PC-3 (cell line): ENCODE data around the gene GPC5.
"Not testable (repeated sequence)": the region's sequence is repeated elsewhere in the genome, so short reads cannot be mapped to it uniquely, and the experiment has no call there.

ENCODE experiments used
- CTCF ChIP-seq: fragments of 300-600 bp; sonication (generic); conservative IDR thresholded peaks from 2 replicates; pipeline ENCODE4 v1.5.1; 2017; ENCODE audit warnings: antibody characterized with exemption, low read depth, mild to moderate bottlenecking, low read length
- EZH2 ChIP-seq: fragments of 300-600 bp; sonication (generic); IDR thresholded peaks from one replicate; pipeline ENCODE4 v1.6.1; 2017; ENCODE audit warnings: antibody characterized with exemption, mild to moderate bottlenecking, low read length; ENCODE audit not compliant: unreplicated experiment
- EZH2phosphoT487 ChIP-seq: fragments of 300-600 bp; sonication (generic); IDR thresholded peaks from 2 replicates; pipeline ENCODE4 v1.6.1; 2018; ENCODE audit warnings: mild to moderate bottlenecking, antibody characterized with exemption, low read length, borderline replicate concordance

DNA sequence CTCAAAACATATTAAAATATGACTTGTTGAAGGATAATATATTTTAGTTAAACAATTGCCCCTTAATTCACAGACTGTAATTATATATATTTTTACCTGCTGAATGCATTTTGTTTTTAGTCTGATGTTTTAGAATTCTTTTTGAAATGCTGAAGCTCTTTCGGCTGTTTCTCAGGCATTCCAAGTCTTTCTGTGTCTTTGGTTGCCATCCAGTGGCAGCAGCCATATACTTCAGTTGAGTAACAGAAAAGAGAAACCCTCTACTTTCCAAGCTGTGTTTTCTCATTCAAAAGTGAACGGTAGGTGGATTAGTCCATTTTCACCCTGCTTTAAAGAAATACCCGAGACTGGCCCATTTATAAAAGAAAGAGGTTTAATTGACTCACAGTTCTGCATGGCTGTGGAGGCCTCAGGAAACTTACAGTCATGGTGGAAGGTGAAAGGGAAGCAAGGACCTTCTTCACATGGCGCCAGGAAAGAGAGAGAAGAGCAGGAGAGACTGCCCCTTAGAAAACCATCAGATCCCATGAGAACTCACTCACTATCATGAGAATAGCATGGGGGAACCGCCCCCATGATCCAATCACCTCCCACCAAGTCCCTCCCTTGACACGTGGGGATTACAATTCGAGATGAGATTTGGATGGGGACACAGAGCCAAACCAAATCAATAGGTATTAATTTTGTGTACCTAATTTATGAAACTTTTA, 383.7 kb downstream of the GPC5 start:
- peak; percentile 34; the same call in 1 of the 2 replicates for TF ChIP-seq CTCF
- not testable (repeated sequence) for TF ChIP-seq EZH2, EZH2phosphoT487
